ENCODE measurements around the gene UBE2R2.
"Not testable (repeated sequence)": the region's sequence is repeated elsewhere in the genome, so short reads cannot be mapped to it uniquely, and the experiment has no call there.

GRCh38 chr9:33796679-33797078, 20.3 kb upstream of the UBE2R2 start:
- not testable (repeated sequence) for TF ChIP-seq POLR2AphosphoS5, CTCF, POLR2A (IDR thresholded peaks at IDR 0.05)

Measured in breast epithelium (tissue), 3 donors.